HG02678 (cell line): Measurements from ENCODE around the gene SH3BP1.
"Not testable (repeated sequence)": the region's sequence is repeated elsewhere in the genome, so short reads cannot be mapped to it uniquely, and the experiment has no call there.

Source experiments
- ATAC-seq: cut with Tn5 transposase; IDR thresholded peaks from one replicate; pipeline ENCODE4 v1.9.1; 2021; ENCODE audit warnings: mild to moderate bottlenecking, moderate library complexity; ENCODE audit not compliant: unreplicated experiment

SH3BP1 gene, protein sequence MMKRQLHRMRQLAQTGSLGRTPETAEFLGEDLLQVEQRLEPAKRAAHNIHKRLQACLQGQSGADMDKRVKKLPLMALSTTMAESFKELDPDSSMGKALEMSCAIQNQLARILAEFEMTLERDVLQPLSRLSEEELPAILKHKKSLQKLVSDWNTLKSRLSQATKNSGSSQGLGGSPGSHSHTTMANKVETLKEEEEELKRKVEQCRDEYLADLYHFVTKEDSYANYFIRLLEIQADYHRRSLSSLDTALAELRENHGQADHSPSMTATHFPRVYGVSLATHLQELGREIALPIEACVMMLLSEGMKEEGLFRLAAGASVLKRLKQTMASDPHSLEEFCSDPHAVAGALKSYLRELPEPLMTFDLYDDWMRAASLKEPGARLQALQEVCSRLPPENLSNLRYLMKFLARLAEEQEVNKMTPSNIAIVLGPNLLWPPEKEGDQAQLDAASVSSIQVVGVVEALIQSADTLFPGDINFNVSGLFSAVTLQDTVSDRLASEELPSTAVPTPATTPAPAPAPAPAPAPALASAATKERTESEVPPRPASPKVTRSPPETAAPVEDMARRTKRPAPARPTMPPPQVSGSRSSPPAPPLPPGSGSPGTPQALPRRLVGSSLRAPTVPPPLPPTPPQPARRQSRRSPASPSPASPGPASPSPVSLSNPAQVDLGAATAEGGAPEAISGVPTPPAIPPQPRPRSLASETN

DNA sequence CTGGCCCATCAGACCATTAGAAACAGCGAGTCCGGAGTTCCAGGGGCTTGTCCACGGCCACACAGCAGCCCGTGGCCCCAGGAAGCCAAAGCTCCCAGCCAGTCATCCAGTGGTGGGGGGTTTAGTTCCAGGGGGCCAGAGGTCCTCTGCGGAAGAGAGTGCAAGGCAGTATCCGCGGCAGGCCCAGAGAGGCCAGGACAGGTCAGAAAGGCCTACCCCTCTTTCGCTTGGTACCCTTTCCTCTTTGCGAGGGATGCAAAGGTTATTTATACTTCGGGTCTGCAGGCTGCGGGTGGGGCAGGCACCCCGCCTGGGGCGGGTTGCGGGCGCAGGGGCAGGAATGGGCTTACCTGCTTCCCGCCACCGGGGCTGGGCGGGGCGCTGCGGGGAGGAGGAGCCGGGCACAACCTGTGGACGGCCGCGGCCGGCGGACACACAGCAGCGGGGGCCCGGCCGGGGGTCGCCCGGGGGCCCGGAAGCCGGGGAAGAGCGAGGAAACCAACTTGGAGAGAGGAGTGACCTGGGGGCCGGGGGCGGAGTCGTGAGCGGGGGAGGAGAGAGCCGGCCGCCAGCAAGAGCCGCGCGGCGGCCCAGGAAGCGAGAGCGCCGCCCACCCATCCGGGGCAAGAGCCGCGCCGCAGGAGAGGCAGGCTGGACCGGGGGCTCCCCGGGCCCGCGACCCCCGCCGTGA is at the start of gene SH3BP1:
Gene SH3BP1 (plus strand): TSS at position 600 of the 691 bp plus-strand sequence. CDS start 119 bp downstream, outside the sequence.
- ATAC-seq: no peak

DNA sequence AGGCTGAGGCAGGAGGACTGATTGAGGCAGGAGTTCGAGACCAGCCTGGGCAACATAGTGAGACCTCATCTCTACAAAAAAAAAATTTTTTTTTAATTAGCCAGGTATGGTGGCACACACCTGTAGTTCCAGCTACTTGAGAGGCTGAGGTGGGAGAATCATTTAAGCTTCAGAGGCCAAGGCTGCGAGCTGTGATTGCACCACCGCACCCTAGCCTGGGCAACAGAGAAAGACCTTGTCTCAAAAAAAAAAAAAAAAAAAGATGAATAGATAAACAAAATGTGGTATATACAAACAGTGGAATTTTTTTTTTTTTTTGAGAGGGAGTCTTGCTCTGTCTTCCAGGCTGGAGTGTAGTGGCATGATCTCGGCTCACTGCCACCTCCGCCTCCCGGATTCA is 48.4 kb upstream of the SH3BP1 start:
- ATAC-seq: not testable (repeated sequence)

DNA sequence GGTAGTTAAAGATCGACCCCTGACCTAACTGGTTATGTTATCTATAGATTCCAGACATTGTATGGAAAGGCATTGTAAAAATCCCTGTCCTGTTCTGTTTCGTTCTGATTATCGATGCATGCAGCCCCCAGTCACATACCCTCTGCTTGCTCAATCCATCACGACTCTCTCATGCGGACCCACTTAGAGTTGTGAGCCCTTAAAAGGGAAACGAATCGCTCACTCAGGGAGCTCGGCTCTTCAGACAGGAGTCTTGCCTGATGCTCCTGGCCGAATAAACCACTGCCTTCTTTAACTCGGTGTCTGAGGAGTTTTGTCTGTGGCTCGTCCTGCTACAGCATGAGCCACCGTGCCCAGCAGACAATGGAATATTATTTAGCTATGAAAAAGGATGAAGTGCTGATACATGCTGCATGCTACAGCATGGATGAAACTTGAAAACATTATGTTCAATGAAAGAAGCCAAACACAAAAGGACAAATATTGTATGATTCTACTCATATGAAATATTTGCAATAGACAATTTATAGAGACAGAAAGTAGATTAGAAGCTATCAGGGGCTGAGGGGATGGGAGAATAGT is 47.6 kb upstream of the SH3BP1 start:
- no peak for ATAC-seq

DNA sequence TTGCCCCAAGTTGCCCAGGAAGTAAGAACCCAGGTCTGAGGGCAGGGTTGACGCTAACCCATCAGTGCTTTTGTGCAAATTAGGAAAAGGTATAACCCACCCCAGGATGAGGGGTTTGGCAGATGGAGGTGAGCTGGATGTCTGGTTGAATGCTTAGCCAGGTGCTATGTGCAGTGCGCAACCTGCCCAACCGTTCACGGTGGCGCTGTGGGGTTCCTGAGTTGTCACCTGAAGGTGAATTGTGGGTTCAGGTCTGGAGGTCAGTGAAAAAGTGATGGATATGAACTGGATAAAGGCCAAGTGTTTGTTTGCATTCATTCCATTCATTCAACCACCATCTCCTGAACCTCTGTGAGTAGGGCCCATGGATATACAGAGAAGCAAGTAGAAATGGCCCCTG is 45.2 kb upstream of the SH3BP1 start:
- no peak for ATAC-seq

DNA sequence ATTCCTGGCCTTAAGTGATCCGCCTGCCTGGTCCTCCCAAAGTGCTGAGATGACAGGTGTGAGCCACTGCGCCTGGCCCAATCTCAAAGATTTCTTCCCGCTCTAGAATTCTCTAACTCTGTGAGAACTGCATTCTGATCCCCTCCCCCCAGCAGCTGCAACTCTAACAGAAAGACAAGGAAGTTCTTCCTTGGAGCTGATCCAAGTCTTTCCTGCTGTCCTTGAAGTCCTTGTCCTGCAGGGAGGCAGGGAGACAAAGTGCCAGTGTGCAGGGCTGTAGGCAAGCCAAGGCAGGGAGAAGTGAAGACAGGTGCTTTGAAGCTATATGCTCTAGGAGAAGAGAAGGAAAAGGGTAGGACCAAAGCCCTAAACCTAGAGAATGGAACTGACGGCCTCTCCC is 40.3 kb upstream of the SH3BP1 start:
- no peak for ATAC-seq

DNA sequence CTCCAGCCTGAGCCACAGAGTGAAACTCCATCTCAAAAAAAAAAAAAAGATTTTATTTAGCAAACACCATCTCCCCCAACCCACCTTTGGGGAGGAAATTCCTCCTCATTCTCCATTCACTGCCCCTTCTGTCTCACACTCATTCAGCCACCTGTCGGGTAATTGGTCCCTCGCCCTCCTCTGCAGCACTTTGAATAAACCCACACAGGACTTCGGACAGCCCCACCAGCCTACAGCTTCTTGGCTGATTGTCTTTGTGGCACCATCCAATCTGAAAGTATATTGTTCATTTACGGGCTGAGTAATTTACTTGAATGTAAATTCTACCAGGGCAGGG is 38.3 kb upstream of the SH3BP1 start:
- no peak for ATAC-seq

DNA sequence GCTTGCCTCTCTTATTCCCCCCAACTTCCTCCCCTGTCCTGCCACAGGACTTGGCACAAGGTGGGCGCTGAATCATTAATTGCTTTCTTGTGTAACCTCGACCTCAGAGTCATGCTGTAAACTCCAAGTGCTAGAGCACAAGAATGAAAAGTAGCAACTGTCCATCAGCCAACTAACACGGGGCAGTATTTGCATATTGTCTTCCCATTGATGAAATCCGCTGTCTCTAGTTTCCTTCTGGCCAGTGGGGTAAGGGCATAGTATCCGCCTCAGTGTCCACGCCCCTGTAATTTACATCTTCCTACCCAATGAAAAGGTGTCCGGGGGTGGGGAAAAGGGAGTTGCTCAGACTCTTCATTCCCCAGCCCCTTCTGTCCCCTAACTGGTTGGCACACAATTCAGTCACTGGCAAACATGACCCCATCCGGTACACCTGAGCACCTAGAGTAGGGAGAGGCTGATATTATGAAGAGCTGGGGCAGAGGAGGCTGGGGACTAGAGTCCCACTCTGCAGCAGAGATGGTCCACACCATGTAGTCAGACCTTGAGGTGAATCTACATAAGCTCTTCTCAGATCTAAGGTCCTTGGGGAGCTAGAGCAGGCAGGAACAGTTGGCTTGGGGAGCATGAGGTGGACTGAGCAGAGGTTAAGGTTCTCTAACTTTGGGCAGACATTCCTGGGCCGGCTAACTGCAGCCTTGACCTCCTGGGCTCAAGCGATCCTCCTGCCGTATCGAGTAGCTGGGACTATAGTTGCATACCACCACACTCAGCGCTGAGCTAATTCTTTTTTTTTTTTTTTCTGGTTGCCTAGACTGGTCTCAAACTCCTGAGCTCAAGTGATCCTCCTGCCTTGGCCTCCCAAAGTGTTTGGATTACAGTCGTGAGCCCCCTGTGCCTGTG is 37.7 kb upstream of the SH3BP1 start:
- no peak for ATAC-seq

DNA sequence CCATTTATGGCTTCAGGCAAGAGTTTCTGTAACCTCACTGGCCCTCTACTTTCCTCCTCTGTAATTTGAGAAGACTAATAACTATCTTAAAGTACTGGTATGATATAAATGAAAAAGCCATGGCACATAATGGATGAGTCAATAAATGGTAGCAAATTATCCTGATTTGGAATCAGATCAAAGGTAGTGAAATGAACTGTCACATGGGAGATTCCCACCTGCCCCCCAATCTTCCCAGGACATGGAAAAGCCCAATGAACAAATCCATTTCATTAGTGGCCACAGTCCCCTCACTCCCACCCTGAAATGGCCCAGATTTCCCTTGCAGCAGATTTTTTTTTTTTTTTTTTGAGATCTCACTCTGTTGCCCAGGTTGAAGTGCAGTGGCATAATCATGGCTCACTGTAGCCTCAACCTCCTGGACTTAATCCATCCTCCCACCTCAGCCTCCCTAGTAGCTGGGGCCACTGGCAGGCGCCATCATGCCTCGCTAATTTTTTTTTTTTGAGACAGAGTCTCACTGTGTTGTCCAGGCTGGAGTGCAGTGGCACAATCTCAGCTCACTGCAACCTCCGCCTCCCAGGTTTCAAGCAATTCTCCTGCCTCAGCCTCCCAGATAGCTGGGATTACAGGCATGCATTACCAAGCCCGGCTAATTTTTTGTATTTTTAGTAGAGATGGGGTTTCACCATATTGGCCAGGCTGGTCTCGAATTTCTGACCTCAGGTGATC is 36.8 kb upstream of the SH3BP1 start:
- not testable (repeated sequence) for ATAC-seq

DNA sequence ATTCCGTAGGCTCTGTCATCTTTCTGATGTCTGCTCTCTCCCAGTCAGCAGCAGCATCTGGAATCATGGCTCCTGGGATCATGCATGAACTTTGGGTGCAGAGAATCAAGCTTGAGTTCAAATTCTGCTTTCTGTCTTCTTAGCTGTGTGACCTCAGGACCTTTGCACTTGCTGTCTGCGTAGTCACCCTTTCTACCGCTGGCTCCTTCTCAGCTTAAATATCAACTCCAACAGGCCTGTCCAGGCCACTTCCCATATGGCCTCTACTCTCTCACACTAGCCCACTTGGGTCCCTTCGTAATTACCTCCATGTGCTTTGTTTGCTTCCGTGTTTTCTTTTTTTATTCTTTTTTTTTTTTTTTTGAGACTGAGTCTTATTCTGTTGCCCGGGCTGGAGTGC is 35.4 kb upstream of the SH3BP1 start:
- no peak for ATAC-seq

DNA sequence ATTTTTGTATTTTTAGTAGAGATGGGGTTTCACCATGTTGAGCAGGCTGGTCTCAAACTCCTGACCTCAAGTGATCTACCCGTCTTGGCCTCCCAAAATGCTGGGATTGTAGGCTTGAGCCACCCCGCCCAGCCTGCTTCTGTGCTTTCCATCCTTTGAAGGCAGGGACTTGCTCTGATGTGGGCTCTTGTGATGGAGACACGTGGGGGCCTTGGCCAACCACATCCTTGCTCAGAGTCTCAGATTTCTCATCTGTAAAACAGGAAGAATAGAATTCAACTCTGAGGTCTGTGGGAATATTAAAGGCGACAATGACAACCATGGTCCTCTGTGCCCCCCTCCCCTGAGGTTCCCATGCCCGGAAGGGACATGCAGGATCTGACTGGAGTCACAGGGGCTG is 34.6 kb upstream of the SH3BP1 start:
- ATAC-seq: no peak

DNA sequence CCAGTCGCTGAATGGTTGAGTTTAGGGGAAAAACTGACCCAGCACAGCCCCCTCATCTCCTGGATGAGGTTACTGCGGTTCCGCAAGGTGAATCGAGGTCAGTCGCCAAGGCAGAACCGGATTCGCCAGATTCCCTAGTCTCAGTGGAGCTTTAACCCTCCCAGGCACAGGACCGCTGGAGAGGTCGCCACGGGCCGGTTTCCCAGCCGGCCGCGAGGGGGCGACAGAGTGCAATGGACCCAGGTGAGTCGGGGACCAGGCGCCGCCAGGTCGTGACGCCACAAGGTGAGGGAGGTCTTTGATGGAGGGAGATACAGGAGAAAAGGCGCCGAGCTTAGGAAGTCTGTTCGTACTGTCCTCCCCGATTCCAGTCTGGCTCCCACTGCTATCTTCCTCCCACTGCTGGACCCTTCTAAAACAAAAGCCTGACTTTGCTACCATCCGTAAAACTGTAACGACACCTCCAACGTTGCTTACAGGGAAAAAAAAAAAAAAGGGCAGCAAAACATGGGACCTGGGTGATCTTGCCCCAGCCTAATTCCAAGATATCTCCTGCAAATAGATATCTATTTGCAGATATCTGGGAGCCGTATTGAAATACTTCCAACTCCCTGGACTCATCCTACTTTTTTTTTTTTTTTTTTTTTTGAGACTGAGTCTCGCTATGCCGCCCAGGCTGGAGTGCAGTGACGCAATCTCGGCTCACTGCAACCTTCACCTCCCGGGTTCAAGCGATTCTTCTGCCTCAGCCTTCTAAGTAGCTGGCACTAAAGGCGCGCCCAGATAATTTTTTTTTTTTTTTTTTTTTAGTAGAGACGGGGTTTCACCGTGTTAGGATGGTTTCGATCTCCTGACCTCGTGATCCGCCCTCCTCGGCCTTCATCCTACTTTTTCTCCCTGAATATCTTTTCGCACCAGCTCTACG is 32.2 kb upstream of the SH3BP1 start:
- ATAC-seq: no peak

DNA sequence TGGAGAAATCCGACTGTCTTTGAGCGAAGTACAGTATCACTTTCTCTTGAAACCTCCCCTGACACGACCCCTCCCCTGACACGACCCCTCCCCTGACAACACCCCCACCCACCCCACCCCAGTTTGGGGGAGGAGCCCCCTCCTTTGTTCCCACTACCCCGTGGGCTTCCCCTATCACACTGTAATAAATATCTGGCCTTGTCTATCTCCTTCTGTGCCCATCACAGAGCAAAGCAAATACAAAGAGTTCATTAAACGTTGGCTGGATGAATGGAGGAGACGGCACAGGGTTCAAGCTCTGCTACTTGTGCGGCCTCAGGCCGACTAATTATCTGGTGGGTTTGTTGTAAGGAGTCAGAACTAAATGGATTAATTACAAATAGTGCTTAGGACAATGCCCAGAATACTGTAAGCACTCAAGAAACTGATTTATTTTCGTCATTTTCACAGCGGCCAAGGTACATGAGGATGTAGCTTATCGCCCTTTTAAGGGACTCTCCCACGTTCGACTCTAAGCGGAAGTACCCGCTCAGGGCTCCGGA is 31.5 kb upstream of the SH3BP1 start:
- ATAC-seq: no peak

DNA sequence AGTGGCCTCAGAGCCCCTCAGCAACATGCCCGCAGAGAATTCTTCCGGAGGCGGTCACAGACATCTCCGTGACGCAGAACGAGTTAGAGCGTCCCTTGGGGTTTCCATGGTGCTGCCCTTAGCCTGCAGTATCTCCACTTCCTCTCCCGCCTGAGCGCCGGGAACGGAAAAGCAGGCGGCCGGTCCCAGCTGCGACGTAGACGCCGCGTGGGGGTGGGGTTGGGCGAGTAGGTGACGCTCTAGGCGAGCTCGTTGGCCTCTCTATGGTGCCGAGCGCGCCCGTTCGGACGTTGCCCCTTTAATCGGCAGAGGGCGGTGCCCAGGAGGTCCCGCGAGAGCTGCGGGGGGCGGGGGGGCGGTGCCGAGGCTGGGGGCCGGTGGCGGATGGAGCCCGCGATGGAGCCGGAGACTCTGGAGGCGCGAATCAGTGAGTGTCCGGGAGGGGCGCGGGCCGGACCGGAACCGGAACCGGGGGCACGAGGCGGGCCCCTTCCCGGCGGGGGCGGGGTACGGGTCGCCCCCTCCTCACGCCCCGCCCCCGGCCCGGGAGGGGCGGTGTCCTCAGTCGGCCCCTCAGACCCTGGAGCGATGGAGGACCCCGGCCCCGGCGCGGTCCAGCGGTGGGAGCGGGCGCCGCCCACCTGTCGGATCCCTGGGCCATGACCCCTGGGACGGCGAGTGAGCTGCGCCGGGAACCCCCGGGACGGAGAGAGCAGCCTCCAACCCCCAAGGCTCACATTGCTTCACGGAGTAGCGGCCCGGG is 30.8 kb upstream of the SH3BP1 start, which contains the start of gene GGA1:
Gene GGA1 (plus strand): TSS at position 358 of the 763 bp plus-strand sequence. CDS start 27 bp downstream, at position 385.
- peak; percentile 82 for ATAC-seq

DNA sequence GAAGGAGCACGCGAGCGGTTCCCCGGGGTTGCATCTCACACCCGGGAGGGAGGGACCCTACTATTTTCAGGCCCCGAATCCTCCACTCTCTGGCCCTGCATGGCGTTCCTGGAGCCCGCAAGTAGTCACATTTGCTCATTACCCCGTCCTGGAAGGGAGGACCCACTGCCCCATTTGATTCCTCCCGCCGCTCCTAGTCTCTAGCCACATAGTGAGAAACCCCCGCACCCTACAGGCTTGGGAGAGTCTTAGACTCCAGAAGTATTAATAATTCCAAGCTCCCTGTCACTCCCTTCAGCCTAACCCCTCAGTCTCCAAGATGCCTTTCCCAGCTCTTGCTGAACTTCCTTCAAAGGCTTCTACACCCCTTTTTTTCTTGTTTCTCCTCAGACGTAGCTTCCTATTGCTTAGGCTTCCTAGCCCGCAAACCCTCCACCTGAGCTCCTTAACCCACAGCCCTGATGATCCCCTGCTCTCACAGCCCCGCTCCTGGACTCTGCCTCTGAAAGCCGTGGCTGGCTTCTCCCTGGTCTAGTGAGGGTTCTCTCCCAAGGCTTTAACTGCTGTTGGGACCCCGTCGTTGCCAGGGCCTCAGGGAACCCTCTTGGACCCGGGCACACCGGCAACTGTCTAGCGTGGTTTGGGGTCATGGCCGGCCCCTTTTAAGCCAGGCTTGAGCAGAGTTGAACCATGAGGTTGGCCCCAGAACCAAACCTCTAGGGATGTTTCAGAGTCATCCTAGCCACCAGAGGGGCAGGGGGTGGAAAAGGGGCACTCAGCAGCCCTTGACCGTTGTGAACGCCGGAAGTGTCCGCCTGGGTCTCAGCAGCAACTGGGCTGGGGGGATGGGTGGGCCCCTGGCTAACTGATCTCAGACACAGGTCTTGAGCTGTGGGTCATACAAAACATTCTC is 30.0 kb upstream of the SH3BP1 start:
- no peak for ATAC-seq

DNA sequence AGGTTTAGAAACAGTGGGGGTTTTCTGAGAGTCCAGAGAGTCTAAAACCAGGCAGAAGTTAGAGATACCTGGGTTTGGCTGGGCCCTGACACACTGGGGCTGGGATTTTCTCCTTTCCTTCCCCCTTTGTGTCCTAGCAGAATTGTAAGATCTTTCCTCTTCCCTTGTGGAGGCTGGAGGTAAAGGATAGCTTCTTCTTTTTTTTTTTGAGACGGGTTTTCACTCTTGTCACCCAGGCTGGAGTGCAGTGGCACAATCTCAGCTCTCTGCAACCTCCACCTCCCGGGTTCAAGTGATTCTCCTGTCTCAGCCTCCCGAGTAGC is 29.4 kb upstream of the SH3BP1 start:
- not testable (repeated sequence) for ATAC-seq

DNA sequence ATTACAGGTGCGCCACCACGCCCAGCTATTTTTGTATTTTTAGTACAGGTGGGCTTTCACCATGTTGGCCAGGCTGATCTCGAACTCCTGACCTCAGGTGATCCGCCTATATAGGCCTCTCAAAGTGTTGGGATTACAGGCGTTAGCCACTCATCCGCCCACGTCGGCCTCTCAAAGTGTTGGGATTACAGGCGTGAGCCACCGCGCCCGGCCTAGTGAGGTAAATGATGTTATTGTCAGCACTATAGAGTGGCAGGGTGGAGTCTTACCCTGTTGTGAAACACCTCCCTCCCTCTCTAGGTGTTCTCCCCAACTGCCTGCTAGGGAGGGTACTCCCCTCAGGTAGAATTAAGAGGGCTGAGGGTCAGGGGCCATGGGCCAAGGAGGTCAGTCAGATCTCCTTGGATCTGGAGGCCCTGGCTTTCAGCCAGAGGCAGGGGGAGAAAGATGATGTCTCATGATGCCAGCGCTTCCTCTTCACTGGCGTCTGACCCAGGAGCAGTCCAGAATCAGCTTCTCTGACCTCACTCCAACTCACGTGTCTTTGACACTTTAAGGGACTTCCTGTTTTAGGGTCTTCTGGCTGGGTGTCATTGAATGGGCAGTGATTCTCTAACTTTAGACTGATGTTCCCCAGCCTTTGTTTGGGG is 28.9 kb upstream of the SH3BP1 start:
- no peak for ATAC-seq
